ENCODE measurements around the gene SLC12A8. TPM values are rescaled to one million over a fixed set of nuclear protein-coding genes. Genes with fewer than 3 reads are reported as not detected.

Gene SLC12A8
- polyA plus RNA-seq, 1 of the 3 experiments (the other 2 are of a cell fraction): 7.5 TPM

GRCh38 chr3:125144653-125145314 is 67.8 kb downstream of the SLC12A8 start:
- POLR2A ChIA-PET: no interaction called here
- Histone ChIP-seq H3K9ac (no peak overlapping the region), H3K36me3 (replicated peaks in 1 of 2; ENCODE audit: control insufficient read depth in 1 of 2, insufficient read depth in 2 of 2, low read length in 1 of 2) (no peaks in the 10 kb centered on the region), H3F3A (replicated peaks; ENCODE audit: insufficient read depth) (no peaks in the 10 kb centered on the region), H3K4me1 (ENCODE audit: control insufficient read depth in 1 of 2, insufficient read depth in 2 of 2, low read depth in 1 of 2, low read length in 1 of 2) (peaks cover 14 to 21% of the 10 kb centered on the region in 2 experiments; a peak in 3 of 4 replicates), H2AFZ (ENCODE audit: low read depth) (no peak overlapping the region), H3K27ac (ENCODE audit: low read depth in 2 of 2, low read length in 1 of 2) (no peak overlapping the region; a peak in 1 of 4 replicates), H3K79me2 (ENCODE audit: insufficient read depth) (no peaks in the 10 kb centered on the region), H4K20me1 (ENCODE audit: insufficient read depth) (no peaks in the 10 kb centered on the region), H3K4me2 (no peak overlapping the region), H3K27me3 (ENCODE audit: insufficient read depth) (no peaks in the 10 kb centered on the region), H3K9me2 (no peaks in the 10 kb centered on the region), H3K9me3 (no peaks in the 10 kb centered on the region), H3K4me3 (ENCODE audit: low read depth in 2 of 2, low read length in 1 of 2) (no peak overlapping the region)
- no peak for TF ChIP-seq USF1 (IDR thresholded peaks at IDR 0.05; ENCODE audit: borderline replicate concordance, low read depth)
- TF ChIP-seq FOSL2 (IDR thresholded peaks at IDR 0.05; ENCODE audit: borderline replicate concordance, low read depth): no peak
- CTCF ChIA-PET: no interaction called here
- WGBS (ENCODE audit: low lambda C conversion rate): 80% methylated on average over 3 of the region's 5 CpGs
- DNase-seq: no peak

GRCh38 chr3:125143982-125144652 is 68.4 kb downstream of the SLC12A8 start:
- Histone ChIP-seq H4K20me1 (ENCODE audit: insufficient read depth) (no peaks in the 10 kb centered on the region), H3K4me3 (ENCODE audit: low read depth in 2 of 2, low read length in 1 of 2) (no peak overlapping the region), H3K4me1 (ENCODE audit: control insufficient read depth in 1 of 2, insufficient read depth in 2 of 2, low read depth in 1 of 2, low read length in 1 of 2) (peaks cover 14 to 21% of the 10 kb centered on the region in 2 experiments; a peak in 3 of 4 replicates), H3K9me2 (no peaks in the 10 kb centered on the region), H3K27me3 (ENCODE audit: insufficient read depth) (no peaks in the 10 kb centered on the region), H3K36me3 (replicated peaks in 1 of 2; ENCODE audit: control insufficient read depth in 1 of 2, insufficient read depth in 2 of 2, low read length in 1 of 2) (no peaks in the 10 kb centered on the region), H3K27ac (ENCODE audit: low read depth in 2 of 2, low read length in 1 of 2) (no peak overlapping the region), H3K9ac (no peak overlapping the region), H2AFZ (ENCODE audit: low read depth) (no peak overlapping the region), H3K9me3 (no peaks in the 10 kb centered on the region), H3K79me2 (ENCODE audit: insufficient read depth) (no peaks in the 10 kb centered on the region), H3F3A (replicated peaks; ENCODE audit: insufficient read depth) (no peaks in the 10 kb centered on the region), H3K4me2 (no peak overlapping the region)
- TF ChIP-seq NFIC (IDR thresholded peaks at IDR 0.05; ENCODE audit: borderline replicate concordance) (peak; percentile 26; the same call in 1 of the 2 replicates), REST (IDR thresholded peaks at IDR 0.05; ENCODE audit: low read depth, low read length) (no peak)
- 70% methylated on average over 7 of the region's 7 CpGs for WGBS (ENCODE audit: low lambda C conversion rate)
- peak; percentile 59 for DNase-seq
- POLR2A ChIA-PET: no interaction called here
- CTCF ChIA-PET: interaction anchor here (0.8 to 1.5 kb wide), 2 partner anchors 36 to 383 kb away, joined by 3 read pairs; no protein-coding TSS in a partner anchor

Data from SK-N-SH (cell line).